Omental fat pad (tissue), 4 donors: ENCODE data around the gene ZDHHC8. TPM values are rescaled to one million over a fixed set of nuclear protein-coding genes. Genes with fewer than 3 reads are reported as not detected.

ENCODE experiments used
- ATAC-seq: fragments of 150-250 bp; one replicate; pipeline ENCODE4 v1.9.1; 2016; ENCODE audit warnings: mild to moderate bottlenecking, moderate library complexity; ENCODE audit not compliant: low FRiP score
- DNase-seq: peaks from one replicate; pipeline ENCODE4 v3.0.0-alpha.2; 2019; ENCODE audit warnings: low spot score
- CTCF ChIP-seq, 3 donors: fragments of 450-650 bp; IDR thresholded peaks; one replicate each; pipeline ENCODE4 v1.5.1; 2016 to 2017; ENCODE audit warnings: antibody characterized with exemption in 3 of 3, mild to moderate bottlenecking in 3 of 3, moderate library complexity in 2 of 3
- total RNA-seq, 4 donors: library from RNA; depleted of rRNA; stranded (reverse); fragments of >200 nt; gene quantifications; one replicate each; pipeline ENCODE4 v1.1.0, GENCODE V29; 2016

Gene ZDHHC8
- total RNA-seq, 4 donors from 2014 or later, result 9.5 to 23.3 (median 16.4) TPM

GRCh38 chr22:20116376-20116950 is 15.1 kb upstream of the ZDHHC8 start:
- DNase-seq (no peak), ATAC-seq (no peak)
- TF ChIP-seq CTCF (IDR thresholded peaks at IDR 0.05), result no peak

DNA sequence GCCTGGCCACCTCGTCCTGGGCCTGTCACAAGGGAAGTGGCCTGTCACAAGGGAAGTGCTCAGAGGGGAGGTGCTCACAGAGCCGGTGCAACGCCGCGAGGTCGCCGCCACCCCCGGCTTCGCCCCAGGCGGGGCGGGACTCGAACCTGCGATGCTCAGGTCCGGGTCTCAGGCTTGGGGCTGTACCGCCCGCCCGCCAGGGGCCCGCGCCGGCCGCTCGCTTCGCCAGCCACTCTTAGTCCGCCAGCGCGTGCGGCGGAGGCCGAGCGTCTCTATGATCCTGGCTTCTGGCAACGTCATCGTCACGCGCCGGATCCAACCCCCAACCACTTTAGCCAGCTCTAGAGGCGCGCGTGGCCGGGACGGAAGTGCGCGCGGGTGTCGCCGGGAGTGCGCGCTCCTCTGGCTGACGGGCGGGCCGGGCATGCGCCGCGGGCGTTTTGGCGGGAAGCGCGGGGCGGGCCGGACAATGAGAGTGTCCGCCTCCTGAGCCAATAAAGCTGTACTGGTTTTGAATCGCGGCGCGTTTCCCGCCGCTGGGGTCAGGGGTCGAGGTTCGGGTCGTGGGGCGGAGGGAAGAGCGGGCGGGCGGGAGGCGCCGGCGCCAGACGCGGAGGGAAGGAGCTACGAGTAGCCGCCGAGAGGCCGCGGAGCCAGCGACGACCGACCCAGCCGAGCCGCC is 14.5 kb upstream of the ZDHHC8 start, which contains the start of gene TRMT2A:
Gene TRMT2A, minus strand, starts transcription at position 276 of the 682 bp plus-strand sequence. CDS start 320 bp downstream, outside the sequence.
- no peak for TF ChIP-seq CTCF (IDR thresholded peaks at IDR 0.05)
- ATAC-seq, result peak; percentile 94
- DNase-seq, result peak; percentile 96

- TF ChIP-seq CTCF (IDR thresholded peaks at IDR 0.05), result no peak
- DNase-seq, result no peak
- peak; percentile 2 for ATAC-seq
Measured at GRCh38 chr22:20117633-20118299, 13.8 kb upstream of the ZDHHC8 start.

GRCh38 chr22:20118300-20119020 is 13.1 kb upstream of the ZDHHC8 start:
- no peak for ATAC-seq
- no peak for DNase-seq
- no peak for TF ChIP-seq CTCF (IDR thresholded peaks at IDR 0.05)

DNA sequence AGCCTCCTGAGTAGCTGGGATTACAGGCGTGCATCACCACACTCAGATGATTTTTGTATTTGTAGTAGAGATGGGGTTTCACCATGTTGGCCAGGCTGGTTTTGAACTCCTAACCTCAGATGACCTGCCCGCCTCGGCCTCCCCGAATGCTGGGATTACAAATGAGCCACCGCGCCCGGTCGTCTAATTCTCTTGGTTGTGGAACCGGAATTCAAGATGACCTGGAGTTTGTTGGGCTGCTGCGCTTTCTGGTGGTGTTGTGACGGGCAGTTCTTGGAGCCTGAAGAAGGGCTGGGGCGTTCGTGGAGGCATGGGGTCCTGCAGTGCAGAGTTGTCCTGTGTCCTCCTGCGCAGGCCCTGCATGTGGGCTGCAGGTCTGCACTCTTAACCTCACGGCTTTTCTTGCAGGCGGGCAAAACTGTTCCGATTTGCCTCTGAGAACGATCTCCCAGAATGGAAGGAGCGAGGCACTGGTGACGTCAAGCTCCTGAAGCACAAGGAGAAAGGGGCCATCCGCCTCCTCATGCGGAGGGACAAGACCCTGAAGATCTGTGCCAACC is 9.7 kb upstream of the ZDHHC8 start:
- no peak for ATAC-seq
- TF ChIP-seq CTCF (IDR thresholded peaks at IDR 0.05), result no peak
- DNase-seq, result no peak

GRCh38 chr22:20123366-20124082 is 8.1 kb upstream of the ZDHHC8 start:
- no peak for TF ChIP-seq CTCF (IDR thresholded peaks at IDR 0.05)
- no peak for ATAC-seq
- no peak for DNase-seq
